Glomerular endothelial cell (primary cell): ENCODE measurements around the gene GRAMD1B. TPM values are rescaled to one million over a fixed set of nuclear protein-coding genes. Genes with fewer than 3 reads are reported as not detected.

Experiments used
- DNase-seq: peaks from one replicate; pipeline ENCODE4 v3.0.0-alpha.2; 2011; ENCODE audit warnings: low read depth, low spot score; ENCODE audit errors: extremely low read depth
- total RNA-seq: library from RNA; depleted of rRNA; stranded (reverse); fragments of >200 nt; gene quantifications from 2 replicates; pipeline ENCODE4 v1.2.3, GENCODE V29; 2015

Gene GRAMD1B
- total RNA-seq, 1 donor from 2014 or later = 6.9 TPM

GRCh38 chr11:123670081-123670480 is 240.0 kb downstream of the GRAMD1B start:
- DNase-seq = no peak

GRCh38 chr11:123671534-123671933 is 241.5 kb downstream of the GRAMD1B start:
- DNase-seq = no peak

GRCh38 chr11:123672568-123672967 is 242.5 kb downstream of the GRAMD1B start:
- DNase-seq = no peak

GRCh38 chr11:123674297-123674696 is 244.2 kb downstream of the GRAMD1B start:
- DNase-seq = no peak

Other genes with a start within 250 kb of the GRAMD1B start
- gene CLMP, start 235.0 kb upstream of the GRAMD1B start, total RNA-seq = 1.5 and 7.1 TPM in 2 replicates
- gene SCN3B, start 224.4 kb downstream of the GRAMD1B start, total RNA-seq = 5.4 and 5.8 TPM in 2 replicates